K562 (cell line): Measurements from ENCODE around the gene CDC42EP1. TPM values are rescaled to one million over a fixed set of nuclear protein-coding genes. Genes with fewer than 3 reads are reported as not detected.

Source experiments
- ATF7 ChIP-seq: fragments of 450-650 bp; IDR thresholded peaks from 2 replicates; pipeline ENCODE4 v1.7.1; 2014; ENCODE audit warnings: mild to moderate bottlenecking, moderate library complexity
- CHD4 ChIP-seq: fragments of 200-600 bp; sonication (generic); IDR thresholded peaks from 3 replicates; pipeline ENCODE4 v1.6.1; 2012; ENCODE audit warnings: low read depth, mild to moderate bottlenecking, mixed read lengths, low read length, inconsistent platforms; ENCODE audit not compliant: insufficient read depth, insufficient replicate concordance, poor library complexity, severe bottlenecking
- EP300 ChIP-seq: IDR thresholded peaks from 2 replicates; pipeline ENCODE4 v1.6.1; 2012; ENCODE audit warnings: low read length, improper control_type of control experiment
- FOXK2 ChIP-seq, 2 experiments: fragments of 450-650 bp; IDR thresholded peaks in 1 of 2; conservative IDR thresholded peaks in 1 of 2; 2 replicates each; pipeline ENCODE4 v1.6.1; 2016; ENCODE audit warnings: low read depth in 2 of 2, mild to moderate bottlenecking in 1 of 2
- FOXM1 ChIP-seq, 2 experiments: fragments of 450-650 bp in 1 of 2; sonication (generic) in 1 of 2; formaldehyde crosslinking in 1 of 2; IDR thresholded peaks; 2 replicates each; pipeline versions ENCODE4 v1.6.1 to v1.9.0; 2017 to 2022; ENCODE audit warnings: low read depth in 2 of 2, mild to moderate bottlenecking in 2 of 2, missing genetic modification reagents in 1 of 2, moderate library complexity in 1 of 2
- HNRNPH1 ChIP-seq: fragments of 200-400 bp; formaldehyde crosslinking; optimal IDR thresholded peaks from 2 replicates; pipeline ENCODE3; 2017; ENCODE audit warnings: low read depth, mild to moderate bottlenecking, low read length, moderate library complexity
- JUND ChIP-seq, 2 experiments: IDR thresholded peaks; 2 replicates in 1 of 2; 3 replicates in 1 of 2; pipeline ENCODE4 v1.6.1; 2011; ENCODE audit warnings: borderline replicate concordance in 2 of 2, low read depth in 2 of 2, low read length in 2 of 2, improper control_type of control experiment in 1 of 2, missing biosample characterization in 1 of 2, missing genetic modification characterization in 1 of 2, missing genetic modification reagents in 1 of 2
- NBN ChIP-seq: fragments of 450-650 bp; IDR thresholded peaks from 2 replicates; pipeline ENCODE4 v1.6.1; 2016; ENCODE audit warnings: low read depth, mild to moderate bottlenecking
- PTTG1 ChIP-seq: fragments of 450-650 bp; IDR thresholded peaks from 2 replicates; pipeline ENCODE4 v1.6.1; 2016; ENCODE audit warnings: low read depth, mild to moderate bottlenecking, missing genetic modification characterization, missing compliant biosample characterization
- SIN3B ChIP-seq: fragments of 450-650 bp; IDR thresholded peaks from 2 replicates; pipeline ENCODE4 v1.6.1; 2017; ENCODE audit warnings: low read depth, mild to moderate bottlenecking, moderate library complexity
- SPI1 ChIP-seq: IDR thresholded peaks from 2 replicates; pipeline ENCODE4 v1.6.1; 2011; ENCODE audit warnings: low read depth, low read length, control low read depth, borderline replicate concordance
- SRF ChIP-seq, 2 experiments: fragments of 250-450, 450-650 bp in 1 of 2; sonication (Bioruptor Pico) in 1 of 2; sonication (generic) in 1 of 2; formaldehyde crosslinking; IDR thresholded peaks; 2 replicates each; pipeline versions ENCODE4 v1.5.0 to v1.5.1; 2020 to 2022; ENCODE audit warnings: mild to moderate bottlenecking in 1 of 2, missing genetic modification reagents in 1 of 2
- TSC22D4 ChIP-seq: fragments of 450-650 bp; IDR thresholded peaks from 2 replicates; pipeline ENCODE4 v1.6.1; 2016; ENCODE audit warnings: missing genetic modification characterization, missing biosample characterization, control low read depth
- ZNF121 ChIP-seq: sonication (generic); formaldehyde crosslinking; conservative IDR thresholded peaks from 2 replicates; pipeline ENCODE4 v1.8.0; 2022; ENCODE audit warnings: missing genetic modification reagents
- ZNF232 ChIP-seq: sonication (generic); formaldehyde crosslinking; IDR thresholded peaks from 2 replicates; pipeline ENCODE4 v1.8.0; 2022; ENCODE audit warnings: mild to moderate bottlenecking, missing genetic modification reagents
- ZNF76 ChIP-seq: fragments of 250-450 bp; sonication (Bioruptor Pico); IDR thresholded peaks from 2 replicates; pipeline ENCODE4 v1.4.0; 2020; ENCODE audit warnings: mild to moderate bottlenecking, moderate library complexity, borderline replicate concordance
- polyA plus RNA-seq, 8 experiments: library from polyadenylated mRNA; depleted of rRNA in 4 of 8; stranded (reverse) in 5 of 8; unstranded in 3 of 8; fragments of >200 nt; fragmentation: Nextera tagmentation in 2 of 8; fragmentation: Illumina TruSeq in 1 of 8; extraction: Ambion mirVana in 2 of 8; extraction: Trizol in 1 of 8; gene quantifications; 2 replicates each; pipeline versions ENCODE4 v1.2.1 to v1.2.3, GENCODE V29; 2011 to 2014; ENCODE audit warnings: inconsistent platforms in 1 of 8, missing spikeins in 1 of 8
- total RNA-seq, 7 experiments: library from RNA; depleted of rRNA in 6 of 7; stranded (reverse); fragments of >200 nt in 6 of 7; fragmentation: Illumina TruSeq in 2 of 7; extraction: Trizol in 2 of 7; gene quantifications; 2 replicates each; pipeline versions ENCODE4 v1.2.1 to v1.2.3, GENCODE V29; 2011 to 2021; ENCODE audit warnings: low replicate concordance in 1 of 7
- TF ChIP-seq, protein P1 (sequence below): fragments of 450-650 bp; formaldehyde crosslinking; conservative IDR thresholded peaks from 2 replicates; pipeline ENCODE4 v1.4.0; 2022; ENCODE audit warnings: mild to moderate bottlenecking, missing genetic modification characterization
- TF ChIP-seq, protein P2 (sequence below): fragments of 450-650 bp; formaldehyde crosslinking; IDR thresholded peaks from 2 replicates; pipeline ENCODE4 v1.4.0; 2020; ENCODE audit warnings: mild to moderate bottlenecking

Gene CDC42EP1
- total and polyA plus RNA-seq, 9 of the 15 experiments (the other 6 are each of a cell fraction or from before 2014, with no cell fraction given): 0.67 to 70.2 (median 7.3) TPM

DNA sequence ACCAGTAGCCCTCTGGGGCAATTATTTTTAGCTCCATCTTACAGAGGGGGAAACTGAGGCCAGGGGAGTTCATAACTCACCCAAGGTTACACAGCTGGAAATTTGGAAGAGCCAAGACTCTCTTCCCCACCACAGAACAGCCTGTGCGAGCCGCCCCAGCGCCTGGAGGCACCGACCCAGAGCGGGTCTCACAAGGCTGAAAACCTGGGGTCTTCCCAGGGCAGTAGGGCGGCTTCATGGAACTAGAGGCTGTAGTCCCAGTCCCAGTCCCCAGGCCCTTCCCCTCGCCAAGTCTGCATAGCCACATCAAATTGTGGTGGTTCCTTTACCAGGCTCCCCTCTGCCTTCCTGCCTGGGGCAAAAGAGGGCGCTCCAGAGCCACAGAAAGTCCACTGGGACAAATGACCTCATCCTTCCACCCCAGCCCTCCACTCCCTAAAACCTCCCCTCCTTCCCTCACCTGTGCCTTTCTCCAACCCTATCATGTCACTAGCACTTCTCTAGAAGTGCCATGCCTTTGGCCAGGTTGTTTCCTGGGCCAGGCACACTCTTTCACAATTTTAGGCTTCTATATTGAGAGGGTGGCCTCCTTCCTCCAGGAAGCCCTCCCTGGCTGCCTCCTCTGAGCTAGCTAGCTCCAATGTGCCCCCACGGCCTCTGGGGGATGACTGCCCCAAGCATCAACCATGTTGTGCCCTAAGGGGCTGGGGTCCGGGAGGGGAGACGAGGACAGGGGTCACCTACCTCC is 15.2 kb upstream of the CDC42EP1 start (continued):
- TF ChIP-seq, protein P1, sequence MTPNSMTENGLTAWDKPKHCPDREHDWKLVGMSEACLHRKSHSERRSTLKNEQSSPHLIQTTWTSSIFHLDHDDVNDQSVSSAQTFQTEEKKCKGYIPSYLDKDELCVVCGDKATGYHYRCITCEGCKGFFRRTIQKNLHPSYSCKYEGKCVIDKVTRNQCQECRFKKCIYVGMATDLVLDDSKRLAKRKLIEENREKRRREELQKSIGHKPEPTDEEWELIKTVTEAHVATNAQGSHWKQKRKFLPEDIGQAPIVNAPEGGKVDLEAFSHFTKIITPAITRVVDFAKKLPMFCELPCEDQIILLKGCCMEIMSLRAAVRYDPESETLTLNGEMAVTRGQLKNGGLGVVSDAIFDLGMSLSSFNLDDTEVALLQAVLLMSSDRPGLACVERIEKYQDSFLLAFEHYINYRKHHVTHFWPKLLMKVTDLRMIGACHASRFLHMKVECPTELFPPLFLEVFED (CRISPR knock-in tag): no peak
- TF ChIP-seq PTTG1 (tag) (no peak), TSC22D4 (tag) (no peak), ZNF121 (no peak), JUND (IDR thresholded peaks at IDR 0.05; ENCODE audit: borderline replicate concordance, low read depth, low read length) (peak; percentile 95), JUND (tag; IDR thresholded peaks at IDR 0.05; ENCODE audit: borderline replicate concordance, low read depth, low read length) (peak; percentile 93; the same call in 2 of the 3 replicates), ATF7 (peak; percentile 97), FOXK2 (conservative IDR thresholded peaks at IDR 0.05 in 1 of 2, IDR thresholded peaks at IDR 0.05 in 1 of 2; ENCODE audit: low read depth in 2 of 2) (no peak), SRF (CRISPR knock-in tag; IDR thresholded peaks at IDR 0.05) (no peak), FOXM1 (IDR thresholded peaks at IDR 0.05; ENCODE audit: low read depth) (no peak), FOXM1 (CRISPR knock-in tag; IDR thresholded peaks at IDR 0.05; ENCODE audit: low read depth) (no peak), NBN (peak; percentile 53; the same call in 1 of the 2 replicates), SIN3B (no peak), SPI1 (no peak), HNRNPH1 (no peak), CHD4 (no peak), ZNF232 (CRISPR knock-in tag) (no peak), ZNF76 (CRISPR knock-in tag) (no peak), EP300 (no peak)
- TF ChIP-seq, protein P2, sequence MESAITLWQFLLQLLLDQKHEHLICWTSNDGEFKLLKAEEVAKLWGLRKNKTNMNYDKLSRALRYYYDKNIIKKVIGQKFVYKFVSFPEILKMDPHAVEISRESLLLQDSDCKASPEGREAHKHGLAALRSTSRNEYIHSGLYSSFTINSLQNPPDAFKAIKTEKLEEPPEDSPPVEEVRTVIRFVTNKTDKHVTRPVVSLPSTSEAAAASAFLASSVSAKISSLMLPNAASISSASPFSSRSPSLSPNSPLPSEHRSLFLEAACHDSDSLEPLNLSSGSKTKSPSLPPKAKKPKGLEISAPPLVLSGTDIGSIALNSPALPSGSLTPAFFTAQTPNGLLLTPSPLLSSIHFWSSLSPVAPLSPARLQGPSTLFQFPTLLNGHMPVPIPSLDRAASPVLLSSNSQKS (CRISPR knock-in tag): no peak
